Embryonic facial prominence (tissue), 1 donor: Measurements from ENCODE around the gene RNF6.
"Not testable (repeated sequence)": the region's sequence is repeated elsewhere in the genome, so short reads cannot be mapped to it uniquely, and the experiment has no call there.

Experiments used
- DNase-seq: peaks from one replicate; pipeline ENCODE4 v3.0.0-alpha.2; 2016; ENCODE audit errors: extremely low spot score

RNF6 gene

DNA sequence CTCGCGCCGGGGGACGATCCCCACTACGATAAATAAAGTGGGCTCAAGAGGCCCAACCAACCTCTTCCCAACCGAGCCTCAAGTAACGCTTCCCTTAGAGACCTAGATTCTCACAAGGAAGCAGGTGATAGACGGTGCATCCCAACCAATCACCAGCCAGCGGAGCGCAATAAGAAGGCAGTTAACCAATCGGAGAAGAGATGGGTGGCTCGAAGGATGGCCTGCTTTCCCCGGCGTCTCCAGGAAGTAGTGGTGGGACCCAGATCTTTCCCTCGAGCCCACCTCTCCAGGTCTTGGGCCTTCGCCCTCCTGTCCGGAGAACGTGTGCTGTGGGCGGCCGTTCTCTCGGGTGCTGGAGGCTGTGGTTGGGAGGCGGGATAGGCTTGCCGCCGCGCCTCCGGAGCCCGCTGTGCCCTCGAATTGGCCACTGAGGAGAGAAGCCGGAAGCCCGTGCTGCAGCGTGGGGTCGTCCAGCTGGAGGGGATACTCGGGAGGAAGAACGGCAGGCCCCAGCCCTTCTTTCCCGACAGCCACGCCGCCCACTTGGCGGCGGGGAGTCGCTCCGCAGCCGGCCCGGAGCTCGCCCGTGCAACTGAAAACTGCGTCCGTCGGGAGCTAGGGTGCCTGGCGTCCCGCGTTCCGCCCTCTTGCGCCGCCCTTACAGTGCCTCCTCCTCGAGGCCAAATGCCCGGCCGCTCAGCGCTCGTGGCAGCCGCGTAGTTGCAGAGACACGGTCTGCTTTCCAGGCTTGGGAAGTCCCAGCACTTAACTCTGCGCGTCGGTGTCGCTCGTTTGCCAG is at the start of gene RNF6:
Gene RNF6, minus strand, starts transcription at position 594 of the 799 bp plus-strand sequence. CDS start 2,665 bp downstream, outside the sequence.
- peak; percentile 97 for DNase-seq

DNA sequence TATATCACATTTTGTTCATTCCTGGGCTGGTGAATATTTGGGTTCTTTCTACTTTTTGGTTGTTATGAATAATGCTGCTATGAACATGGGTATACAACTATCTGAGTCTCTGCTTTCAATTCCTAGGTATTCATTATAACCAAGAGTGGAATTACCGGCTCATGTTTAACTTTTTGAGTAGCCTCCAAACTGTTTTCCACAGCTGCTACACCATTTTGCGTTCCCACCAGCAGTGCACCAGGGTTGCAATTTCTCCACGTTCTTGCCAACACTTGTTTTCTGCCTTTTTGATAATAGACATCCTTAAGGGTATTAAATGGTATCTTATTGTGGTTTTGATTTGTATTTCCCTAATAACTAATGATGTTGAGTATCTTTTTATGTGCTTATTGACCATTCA is 48.6 kb upstream of the RNF6 start:
- DNase-seq: no peak

DNA sequence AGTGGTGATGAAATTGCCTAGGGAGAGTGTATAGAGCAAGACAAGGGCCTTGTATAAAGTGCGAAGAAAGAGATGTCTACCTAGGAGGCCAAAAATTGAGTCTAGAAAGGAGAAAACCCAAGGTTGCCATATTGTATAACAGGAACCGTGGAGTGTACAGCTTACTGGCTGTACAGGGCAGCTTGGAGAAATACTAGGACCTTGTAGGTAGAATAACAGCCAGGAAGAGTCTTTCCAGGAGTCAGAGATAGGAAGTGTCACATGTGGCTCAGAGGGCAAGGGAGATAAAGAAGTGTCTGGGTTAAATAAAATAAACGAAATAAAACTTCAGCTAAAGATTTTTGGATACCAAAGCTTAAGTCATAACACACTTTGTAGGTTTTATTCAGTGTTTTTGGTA is 44.2 kb upstream of the RNF6 start:
- no peak for DNase-seq

DNA sequence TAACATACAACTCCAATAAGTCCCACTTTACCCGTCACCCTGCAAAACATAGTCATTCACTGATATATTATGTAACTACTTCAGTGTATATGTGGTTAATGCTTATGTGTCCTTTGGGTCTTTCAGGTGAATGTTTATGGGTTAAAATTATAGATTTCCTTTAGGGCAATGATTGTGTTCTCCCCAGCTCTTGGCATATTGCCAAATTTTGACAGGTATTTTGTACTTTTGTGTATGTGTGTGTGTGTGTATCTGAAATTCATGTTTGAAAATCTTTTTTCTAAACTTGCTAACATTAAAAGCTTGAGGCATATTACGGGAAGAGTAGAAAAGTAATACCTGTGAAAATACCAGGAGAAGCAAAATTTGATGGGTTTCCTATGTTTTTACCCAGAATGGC is 40.0 kb upstream of the RNF6 start:
- no peak for DNase-seq

DNA sequence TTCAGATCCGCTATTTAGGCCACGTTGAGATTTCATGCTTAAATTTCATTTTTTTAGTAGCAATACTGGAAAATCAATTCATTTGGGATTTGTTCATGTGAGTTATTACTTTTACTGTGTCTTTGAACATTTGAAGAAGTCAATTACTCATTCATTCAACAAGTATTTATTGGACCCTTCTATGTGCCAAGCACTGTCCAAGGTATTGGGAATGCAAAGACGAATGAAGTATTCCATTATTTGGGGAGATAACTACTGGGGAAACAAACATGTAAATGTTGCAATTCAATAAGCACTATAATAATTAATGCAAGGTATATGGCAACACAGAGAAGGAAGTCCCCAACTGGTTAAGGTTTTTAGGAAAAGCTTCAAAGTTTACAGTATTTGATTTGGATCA is 37.5 kb upstream of the RNF6 start:
- no peak for DNase-seq

DNA sequence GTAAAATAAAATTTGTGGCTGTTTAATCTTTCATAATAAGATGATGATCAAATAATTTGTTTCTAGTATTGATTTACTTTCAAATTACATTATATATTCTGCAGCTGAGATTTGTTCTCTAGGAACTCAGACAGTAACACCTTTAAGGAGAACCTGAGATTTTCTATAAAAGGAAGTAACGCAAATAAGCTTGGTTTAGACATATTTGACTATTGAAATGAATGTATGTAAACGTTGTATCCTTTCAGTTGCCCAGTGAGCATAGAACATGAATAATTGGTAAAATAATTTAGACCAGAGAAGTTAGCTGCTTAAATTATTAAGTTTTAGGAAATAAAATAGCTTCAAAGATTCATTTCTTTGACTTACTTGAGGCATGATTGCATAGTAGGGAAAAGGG is 34.9 kb upstream of the RNF6 start:
- DNase-seq: no peak

DNA sequence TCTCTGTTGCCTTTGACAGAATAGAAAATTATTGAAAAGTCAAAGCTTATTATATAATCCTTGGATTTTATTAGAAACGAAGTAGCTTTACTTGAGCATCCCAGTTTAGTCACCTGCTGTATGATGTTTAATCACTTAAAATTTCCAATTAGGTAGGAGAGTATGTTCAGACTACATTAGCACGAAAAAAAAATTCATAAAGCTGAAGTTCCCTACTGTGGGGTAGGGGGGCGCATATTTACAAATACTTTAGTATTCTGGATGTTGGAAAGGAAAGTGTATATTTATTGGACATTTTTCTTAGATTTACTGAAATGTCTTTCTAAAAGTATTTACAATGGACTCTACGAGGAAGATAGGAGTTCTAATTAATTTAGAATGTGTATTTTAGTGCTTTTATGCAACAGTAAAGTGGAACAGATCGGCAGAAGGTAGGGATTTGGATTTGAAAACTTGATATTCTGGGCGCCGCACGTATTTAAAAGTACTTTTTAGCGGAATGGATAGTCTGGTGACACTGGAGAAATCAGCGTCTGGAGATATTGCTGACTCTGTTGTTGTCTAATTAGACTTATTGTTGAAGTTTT is 33.7 kb upstream of the RNF6 start:
- DNase-seq: no peak

DNA sequence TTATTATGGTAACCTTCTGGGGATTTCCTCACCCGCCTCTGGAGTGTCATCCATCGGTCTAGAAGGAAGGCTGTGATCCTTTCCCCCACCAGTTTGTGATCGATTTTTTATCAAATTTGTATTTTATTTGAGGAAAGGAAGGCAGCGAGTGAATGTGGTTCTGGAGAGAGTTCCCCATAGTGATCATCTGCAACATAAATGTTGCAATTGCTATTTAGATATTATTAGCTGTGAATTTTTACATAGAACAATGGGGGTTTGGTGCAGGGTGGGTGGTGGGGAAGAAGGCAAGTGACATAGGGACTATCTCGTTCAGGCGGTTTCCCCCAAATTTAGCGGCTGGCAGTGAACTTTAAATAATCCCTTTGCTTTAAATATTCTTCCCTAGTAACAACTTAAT is 33.0 kb upstream of the RNF6 start:
- DNase-seq: no peak

DNA sequence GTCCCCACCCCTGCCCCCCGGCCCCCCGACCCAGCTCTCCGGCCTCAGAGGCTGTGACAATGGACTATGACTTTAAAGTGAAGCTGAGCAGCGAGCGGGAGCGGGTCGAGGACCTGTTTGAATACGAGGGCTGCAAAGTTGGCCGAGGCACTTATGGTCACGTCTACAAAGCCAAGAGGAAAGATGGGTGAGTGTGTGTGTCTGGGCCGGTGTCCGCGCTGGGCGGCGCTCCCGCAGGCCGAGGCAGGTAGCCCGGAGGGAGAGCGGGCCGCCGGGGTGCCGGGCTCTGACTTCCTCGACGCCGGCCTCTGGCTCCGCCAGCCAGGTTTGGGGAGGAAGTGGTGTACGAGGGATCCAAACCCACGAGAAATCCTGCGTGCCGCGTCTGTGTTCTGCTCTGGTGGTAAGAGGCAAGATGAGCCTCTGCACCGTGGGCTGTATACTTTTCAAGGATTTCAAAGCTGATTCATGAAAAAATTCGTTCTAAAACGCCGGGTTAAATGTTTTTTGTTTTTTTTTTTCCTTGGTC is 32.5 kb upstream of the RNF6 start:
- peak; percentile 11 for DNase-seq

DNA sequence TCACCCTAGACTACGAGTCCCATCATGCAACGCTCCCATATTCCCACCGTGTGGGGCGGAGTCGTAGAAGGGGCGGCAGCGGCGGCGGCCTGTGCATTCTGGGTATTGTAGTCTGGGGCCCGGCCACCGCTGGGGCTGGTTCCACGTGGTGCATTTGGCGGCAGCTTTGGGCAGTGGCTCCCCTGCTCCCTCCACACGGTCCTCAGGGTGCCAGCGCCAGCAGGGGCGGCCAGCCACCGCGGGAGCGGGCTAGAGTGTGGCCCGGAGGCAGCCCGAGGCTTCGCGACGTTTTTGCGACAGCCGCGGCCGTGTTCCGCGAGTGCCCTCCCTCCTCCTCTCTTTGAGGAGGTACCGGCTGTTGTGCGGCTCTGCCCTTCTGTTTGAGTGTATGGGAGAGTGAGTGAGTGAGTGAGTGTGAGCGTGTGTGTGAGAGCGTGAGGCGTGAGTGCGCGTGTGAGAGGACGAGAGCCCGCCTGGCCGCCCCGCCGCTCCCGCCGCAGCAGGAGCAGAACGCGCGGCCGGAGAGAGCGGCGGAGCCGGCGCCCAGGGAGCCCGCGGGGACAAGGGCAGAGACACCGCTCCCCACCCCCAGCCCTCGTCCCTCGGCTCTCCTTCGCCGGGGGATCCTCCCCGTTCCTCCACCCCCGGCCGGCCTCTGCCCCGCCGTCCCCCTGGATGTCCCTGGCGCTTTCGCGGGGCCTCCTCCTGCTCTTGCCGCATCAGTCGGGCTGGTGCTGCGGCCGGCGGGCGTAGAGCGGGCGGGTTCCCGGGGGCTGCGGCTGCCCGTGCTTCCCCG is 31.9 kb upstream of the RNF6 start, which contains the start of gene CDK8:
Gene CDK8, plus strand, starts transcription at position 343 of the 796 bp plus-strand sequence. CDS start 513 bp downstream, outside the sequence.
- DNase-seq: peak; percentile 85

DNA sequence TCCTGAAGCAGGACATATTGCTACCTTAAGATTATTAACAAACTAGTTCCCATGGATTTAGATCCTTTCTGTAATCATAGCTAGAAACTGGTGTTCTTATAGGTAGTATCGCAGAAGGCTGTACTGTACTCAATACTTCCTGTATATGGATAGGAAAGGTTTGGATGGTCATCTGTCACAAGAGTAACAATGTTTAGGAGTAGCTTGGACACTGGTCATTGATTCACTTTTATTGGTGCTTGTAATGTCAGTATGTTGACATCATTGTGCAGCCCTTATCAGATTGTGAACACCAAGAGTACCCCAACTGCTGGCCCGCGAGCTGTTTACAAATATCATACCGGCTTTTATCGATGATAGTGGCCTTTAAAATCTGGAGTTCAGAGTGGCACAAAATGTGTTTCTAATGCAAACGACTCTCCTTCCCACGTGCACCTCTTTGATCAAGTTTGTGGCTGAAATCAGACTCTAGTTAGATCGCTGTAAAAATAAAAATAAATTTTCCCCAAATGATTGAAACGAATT is 31.2 kb upstream of the RNF6 start:
- no peak for DNase-seq

DNA sequence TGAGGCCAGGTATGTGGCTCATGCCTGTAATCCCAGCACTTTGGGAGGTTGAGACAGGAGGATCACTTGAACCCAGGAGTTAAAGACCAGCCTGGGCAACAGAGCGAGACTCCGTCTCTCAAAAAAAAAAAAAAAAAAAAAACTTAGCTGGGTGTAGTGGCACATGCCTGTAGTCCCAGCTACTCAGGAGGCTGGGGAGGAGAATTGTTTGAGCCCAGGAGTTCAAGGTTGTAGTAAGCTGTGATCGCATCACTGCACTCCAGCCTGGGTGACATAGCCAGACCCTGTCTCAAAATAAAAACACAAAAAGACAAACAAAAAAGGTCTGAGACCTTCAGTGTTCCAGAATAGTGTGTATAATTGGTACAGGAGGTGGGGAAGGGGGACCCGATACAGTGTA is 29.9 kb upstream of the RNF6 start:
- not testable (repeated sequence) for DNase-seq

DNA sequence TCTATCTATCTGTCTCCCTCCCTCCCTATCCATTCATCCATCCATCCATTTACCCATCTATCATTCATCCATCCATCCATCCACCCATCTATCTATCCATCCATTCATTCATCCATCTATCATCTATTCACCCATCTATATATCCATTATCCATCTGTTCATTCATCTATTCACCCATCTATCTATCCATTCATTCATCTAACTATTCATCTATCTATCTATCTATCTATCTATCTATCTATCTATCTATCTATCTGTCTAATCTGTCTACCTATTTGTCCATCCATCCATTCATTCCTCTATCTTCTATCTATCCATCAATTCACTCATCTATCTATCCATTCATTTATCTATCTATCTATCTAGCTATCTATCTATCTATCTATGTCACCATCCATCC is 27.4 kb upstream of the RNF6 start:
- no peak for DNase-seq

DNA sequence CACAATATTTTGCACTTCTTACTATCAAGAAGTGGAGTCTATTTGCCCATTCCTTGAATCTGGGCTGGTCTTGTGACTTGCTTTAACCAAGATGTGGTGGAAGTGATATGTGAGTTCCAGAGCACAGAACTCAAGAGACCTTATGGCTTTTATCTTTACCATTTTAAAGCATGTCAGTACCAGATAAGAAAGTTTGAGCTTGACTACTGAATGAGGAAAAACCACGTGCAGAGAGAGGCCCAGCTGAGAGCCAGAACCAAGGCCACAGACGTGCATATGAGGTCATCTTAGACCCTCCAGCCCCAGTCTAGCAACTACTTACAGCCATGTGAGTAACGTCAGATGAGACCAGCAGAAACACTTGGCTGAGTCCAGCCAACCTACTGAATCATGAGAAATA is 25.5 kb upstream of the RNF6 start:
- DNase-seq: no peak

DNA sequence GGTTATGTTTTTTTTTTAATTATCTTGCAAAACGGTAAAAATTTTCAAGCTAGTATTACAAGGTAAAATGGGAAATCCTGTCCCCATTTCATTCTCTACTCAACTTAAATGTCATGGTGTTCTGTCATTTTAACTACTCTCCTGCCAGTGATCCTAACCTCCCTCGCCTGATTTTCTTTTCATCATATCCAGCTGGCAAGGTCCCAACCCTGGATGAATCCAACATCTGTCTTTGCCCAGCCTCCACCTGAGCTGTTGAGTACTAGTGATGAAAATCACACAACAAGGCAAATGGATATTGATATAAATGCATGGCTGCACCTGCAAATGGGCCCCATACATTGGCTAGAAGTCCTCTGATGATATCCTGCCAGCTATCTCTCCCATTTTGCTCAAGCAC is 24.9 kb upstream of the RNF6 start:
- DNase-seq: no peak

DNA sequence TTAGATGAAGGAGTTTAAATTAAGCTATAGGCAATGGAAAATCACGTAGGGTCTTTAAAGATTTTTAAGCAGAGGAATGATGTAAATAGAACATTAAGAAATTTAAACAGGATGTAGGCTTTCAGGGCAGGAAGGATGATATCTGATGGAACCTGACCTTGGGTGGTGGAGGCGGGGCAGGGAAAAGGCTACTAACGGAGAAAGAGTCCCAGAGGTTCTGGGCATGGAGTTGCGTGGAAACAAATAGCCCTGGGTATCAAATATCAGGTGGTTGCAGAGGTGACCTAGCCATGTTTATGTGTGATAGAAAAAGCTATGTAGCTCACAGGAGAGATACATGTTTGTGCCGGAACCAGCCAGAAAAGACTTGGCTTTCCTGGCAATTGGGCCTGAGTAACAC is 24.0 kb upstream of the RNF6 start:
- no peak for DNase-seq

DNA sequence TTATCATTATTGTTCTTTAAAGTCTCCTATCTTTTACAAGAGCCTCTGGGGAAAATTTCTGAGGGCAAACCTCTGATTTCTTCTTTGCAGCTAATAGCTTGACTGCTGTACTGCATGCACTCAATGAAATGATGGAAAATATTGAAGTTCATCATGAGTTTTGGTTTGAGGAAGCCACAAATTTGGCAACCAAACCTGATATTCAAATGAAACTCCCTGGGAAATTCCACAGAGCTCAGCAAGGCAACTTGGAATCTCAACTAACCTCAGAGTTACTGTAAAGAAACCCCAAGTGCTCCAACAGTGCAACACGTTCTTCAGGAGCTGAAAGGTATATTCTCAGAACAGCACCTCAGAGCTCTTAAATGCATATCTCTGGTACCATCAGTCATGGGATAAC is 14.2 kb upstream of the RNF6 start:
- no peak for DNase-seq

DNA sequence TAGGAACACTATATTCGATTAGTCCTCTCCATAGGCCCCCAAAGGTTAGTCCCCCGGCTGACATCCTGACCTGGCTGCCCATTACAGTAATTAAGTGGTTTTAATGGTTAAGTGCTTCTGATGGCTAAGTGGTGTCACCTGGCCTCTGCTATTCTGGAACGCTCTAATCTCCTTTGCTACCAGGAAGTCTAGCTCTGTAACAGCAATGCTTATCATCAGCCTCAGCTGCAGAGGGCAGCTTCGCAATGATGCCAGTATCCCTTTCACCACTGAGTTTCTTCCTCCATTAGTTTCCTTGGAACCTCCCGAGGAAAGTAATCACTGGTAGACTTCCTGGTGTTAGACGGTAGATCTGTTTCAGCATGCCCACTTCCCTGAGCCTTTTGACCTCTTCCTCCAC is 8.6 kb upstream of the RNF6 start:
- DNase-seq: no peak

DNA sequence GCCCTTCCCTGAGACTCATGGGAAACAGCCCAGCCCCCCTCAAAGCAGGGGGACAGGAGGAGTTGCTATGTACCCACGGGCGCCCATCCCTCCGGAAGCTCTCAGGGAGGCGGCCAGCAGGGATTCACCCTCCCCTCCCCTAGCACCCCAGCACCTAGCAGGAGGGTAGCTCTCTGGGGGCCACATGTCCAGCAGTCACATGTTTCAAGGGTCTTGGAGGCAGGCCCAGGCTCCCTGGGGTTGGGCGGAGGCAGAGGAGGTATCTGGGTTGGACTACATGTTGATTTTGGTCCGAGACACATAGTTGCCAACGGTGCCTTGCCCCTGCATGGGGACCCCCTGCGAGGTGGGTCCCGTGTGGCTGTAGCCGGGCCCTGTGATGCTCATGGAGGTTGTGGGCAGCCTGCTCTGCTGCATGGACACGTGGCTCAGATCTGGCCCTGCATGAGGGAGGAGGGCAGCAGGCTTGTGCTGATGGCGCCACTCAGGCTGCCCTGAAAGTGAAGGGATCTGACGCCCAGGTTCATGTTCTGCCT is 7.0 kb upstream of the RNF6 start:
- no peak for DNase-seq

DNA sequence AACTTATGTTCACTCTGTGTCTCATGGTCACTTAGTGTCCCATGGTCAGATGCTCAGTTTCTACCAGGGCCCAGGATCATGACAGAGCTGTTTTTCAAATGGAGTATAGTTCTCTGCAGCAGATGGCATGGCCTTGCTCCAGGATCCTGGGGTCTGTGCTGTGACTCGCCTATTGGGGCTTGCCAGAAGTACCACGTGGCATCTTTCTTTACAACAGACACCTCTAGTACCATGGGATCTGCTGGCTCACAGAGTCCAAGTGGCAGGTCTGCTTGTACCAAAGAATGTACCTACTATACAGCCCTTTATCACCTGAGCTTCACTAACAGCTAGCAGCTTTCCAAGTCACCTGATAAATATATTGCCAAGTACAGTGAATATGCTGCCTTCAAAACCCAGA is 6.0 kb upstream of the RNF6 start:
- DNase-seq: no peak

DNA sequence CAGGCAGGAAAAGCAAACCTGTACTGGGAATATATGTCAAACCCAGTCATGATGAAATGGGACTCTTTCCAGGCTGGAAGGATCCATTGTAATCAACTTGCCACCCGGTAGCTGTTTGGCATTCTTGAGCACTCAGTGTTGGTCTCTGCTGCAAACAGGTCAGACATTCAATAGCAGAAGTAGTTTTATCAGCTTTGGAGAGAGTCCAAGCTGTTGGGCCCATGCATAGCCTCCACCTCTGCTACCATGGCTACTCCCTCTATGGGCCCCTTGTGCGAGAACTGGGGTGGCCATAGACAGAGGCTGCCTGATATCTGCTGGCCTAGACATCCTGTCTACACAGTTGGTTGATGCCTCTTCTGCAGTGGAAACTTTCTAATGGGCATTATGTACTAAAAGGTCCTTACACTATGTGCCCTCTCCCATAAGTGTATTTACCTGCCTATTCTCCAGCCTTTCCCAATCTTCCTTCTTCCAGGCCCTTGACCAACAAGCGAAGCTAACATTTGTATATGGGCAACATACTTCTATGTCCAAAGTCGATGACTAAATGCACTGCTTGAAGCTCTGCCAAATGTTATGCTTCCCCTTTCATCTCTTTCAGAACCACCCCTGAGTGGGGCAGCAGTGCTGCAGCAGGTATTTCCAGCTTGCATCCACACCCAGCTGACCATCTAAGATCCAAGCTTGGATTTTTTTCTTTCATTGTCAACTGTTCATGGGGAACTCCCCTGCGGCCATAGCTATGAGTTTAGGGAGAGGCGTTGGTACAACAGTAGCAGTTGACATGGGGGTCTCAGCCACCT is 5.3 kb upstream of the RNF6 start:
- DNase-seq: no peak
